Measurements from ENCODE around the gene TCHH. TPM values are rescaled to one million over a fixed set of nuclear protein-coding genes. Genes with fewer than 3 reads are reported as not detected.

Gene TCHH
- polyA plus RNA-seq, 1 donor = 0.22 TPM

DNA sequence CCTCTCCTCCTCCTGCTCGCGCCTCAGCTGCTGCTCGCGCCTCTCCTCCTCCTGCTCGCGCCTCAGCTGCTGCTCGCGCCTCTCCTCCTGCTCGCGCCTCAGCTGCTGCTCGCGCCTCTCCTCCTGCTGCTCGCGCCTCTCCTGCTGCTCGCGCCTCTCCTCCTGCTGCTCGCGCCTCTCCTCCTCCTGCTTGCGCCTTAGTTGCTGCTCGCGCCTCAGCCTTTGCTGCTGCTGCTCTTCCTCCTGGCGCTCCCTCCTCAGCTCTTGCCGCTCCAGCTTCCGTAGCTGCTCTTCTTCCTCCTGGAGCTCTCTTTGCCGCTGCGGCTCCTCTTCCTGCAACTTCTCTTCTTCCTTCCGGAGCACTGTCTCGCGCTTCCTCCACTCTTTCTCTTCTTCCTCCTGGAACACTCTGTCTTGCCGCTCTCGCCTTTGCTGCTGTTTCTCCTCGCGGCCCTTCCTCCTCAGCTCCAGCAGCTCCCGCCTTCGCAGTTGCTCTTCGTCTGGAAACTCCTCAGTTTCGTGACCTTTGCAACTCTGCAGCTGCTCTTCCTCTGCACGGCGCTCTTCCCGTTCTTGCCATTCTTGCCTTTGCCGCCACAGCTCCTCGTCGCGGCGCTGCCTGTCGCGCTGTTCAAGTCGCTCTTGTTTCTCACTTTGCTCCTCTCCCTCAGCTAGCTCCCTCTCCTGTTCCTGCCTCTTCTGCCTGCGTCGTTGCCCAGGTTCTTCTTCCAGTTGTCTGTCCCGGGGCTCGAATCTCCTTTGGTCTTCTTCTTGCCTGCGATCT is 3.0 kb downstream of the TCHH start:
- H3K27me3 ChIP-seq (ENCODE audit: control insufficient read depth, insufficient read depth, low read length) = peaks cover 92% of the 10 kb centered on the region

DNA sequence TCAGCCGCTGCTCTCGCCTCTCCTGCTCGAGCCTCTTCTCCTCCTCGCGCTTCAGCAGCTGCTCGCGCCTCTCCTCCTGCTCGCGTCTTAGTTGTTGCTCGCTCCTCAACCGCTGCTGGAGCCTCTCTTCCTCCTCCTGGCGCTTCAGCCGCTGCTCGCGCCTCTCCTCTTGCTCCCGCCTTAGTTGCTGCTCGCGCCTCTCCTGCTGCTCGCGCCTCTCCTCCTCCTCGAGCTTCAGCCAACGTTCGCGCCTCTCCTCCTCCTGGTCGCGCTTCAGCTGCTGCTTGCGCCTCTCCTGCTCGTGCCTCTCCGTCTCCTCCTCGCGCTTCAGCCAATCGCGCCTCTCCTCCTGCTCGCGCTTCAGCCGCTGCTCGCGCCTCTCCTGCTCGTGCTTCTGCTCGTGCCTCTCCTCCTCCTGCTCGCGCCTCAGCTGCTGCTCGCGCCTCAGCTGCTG is 3.7 kb downstream of the TCHH start:
- Histone ChIP-seq H3K27me3 (ENCODE audit: control insufficient read depth, insufficient read depth, low read length) (peaks cover 93% of the 10 kb centered on the region), H3K4me3 (ENCODE audit: low read length) (peak overlapping the region; percentile 22), H3K36me3 (ENCODE audit: control insufficient read depth, insufficient read depth, low read length) (no peaks in the 10 kb centered on the region), H3K9me3 (ENCODE audit: control insufficient read depth, low read depth, low read length) (peaks cover 32% of the 10 kb centered on the region), H3K4me1 (ENCODE audit: control insufficient read depth, insufficient read depth, low read length) (peaks cover 32% of the 10 kb centered on the region), H3K27ac (ENCODE audit: low read length) (no peak overlapping the region)
- DNase-seq = peak in 1 of 2 donors; percentile 69
- WGBS (ENCODE audit: insufficient coverage, low lambda C conversion rate) = no CpG with 5 or more reads among the region's 44 CpGs

More for the DNA sequence above, 3.0 kb downstream of the TCHH start:
- DNase-seq = peak in 1 of 2 donors; percentile 61
- peaks cover 32% of the 10 kb centered on the region for H3K4me1 ChIP-seq (ENCODE audit: control insufficient read depth, insufficient read depth, low read length)
- H3K36me3 ChIP-seq (ENCODE audit: control insufficient read depth, insufficient read depth, low read length) = no peaks in the 10 kb centered on the region
- H3K9me3 ChIP-seq (ENCODE audit: control insufficient read depth, low read depth, low read length) = peaks cover 32% of the 10 kb centered on the region
- whole genome bisulfite sequencing (ENCODE audit: insufficient coverage, low lambda C conversion rate) = 2% methylated on average over 6 of the region's 53 CpGs
- H3K4me3 ChIP-seq (ENCODE audit: low read length) = peak overlapping the region; percentile 1
- no peak overlapping the region for H3K27ac ChIP-seq (ENCODE audit: low read length)

DNA sequence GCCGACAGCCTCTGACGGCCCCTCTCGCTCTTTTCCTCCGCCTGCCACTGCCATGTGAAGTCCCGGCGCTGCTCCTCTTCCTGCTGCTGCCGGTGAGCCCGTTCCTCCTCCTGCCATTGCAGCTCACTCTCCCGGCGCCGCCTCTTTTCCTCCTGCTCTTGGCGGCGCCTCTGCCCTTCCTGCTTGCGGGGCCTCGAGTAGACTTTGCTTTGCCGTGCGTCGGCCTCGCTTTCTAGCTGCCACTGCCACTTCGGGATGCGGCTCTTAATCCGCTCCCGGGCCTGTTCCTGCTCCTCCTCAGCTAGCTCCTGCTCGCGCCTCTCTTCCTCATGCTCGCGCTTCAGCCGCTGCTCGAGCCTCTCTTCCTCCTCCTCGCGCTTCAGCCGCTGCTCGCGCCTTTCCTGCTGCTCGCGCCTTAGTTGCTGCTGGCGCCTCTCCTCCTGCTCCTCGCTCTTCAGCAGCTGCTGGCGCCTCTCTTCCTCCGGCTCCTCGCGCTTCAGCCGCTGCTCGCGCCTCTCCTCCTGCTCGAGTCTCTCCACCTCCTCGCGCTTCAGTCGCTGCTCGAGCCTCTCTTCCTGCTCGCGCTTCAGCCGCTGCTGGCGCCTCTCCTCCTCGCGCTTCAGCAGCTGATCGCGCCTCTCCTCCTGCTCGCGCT is 4.3 kb downstream of the TCHH start:
- Histone ChIP-seq H3K36me3 (ENCODE audit: control insufficient read depth, insufficient read depth, low read length) (no peaks in the 10 kb centered on the region), H3K27ac (ENCODE audit: low read length) (no peak overlapping the region), H3K27me3 (ENCODE audit: control insufficient read depth, insufficient read depth, low read length) (peaks cover 93% of the 10 kb centered on the region), H3K9me3 (ENCODE audit: control insufficient read depth, low read depth, low read length) (peaks cover 32% of the 10 kb centered on the region), H3K4me3 (ENCODE audit: low read length) (peak overlapping the region; percentile 29), H3K4me1 (ENCODE audit: control insufficient read depth, insufficient read depth, low read length) (peaks cover 32% of the 10 kb centered on the region)
- no CpG with 5 or more reads among the region's 60 CpGs for WGBS (ENCODE audit: insufficient coverage, low lambda C conversion rate)
- peak in 1 of 2 donors; percentile 75 for DNase-seq

- no peaks in the 10 kb centered on the region for H3K36me3 ChIP-seq (ENCODE audit: control insufficient read depth, insufficient read depth, low read length)
- H3K4me1 ChIP-seq (ENCODE audit: control insufficient read depth, insufficient read depth, low read length) = peaks cover 32% of the 10 kb centered on the region
- peak in 1 of 2 donors; percentile 57 for DNase-seq
- peaks cover 96% of the 10 kb centered on the region for H3K27me3 ChIP-seq (ENCODE audit: control insufficient read depth, insufficient read depth, low read length)
- peaks cover 32% of the 10 kb centered on the region for H3K9me3 ChIP-seq (ENCODE audit: control insufficient read depth, low read depth, low read length)
- H3K27ac ChIP-seq (ENCODE audit: low read length) = no peak overlapping the region
- H3K4me3 ChIP-seq (ENCODE audit: low read length) = peak overlapping the region; percentile 29
- 0% methylated on average over 6 of the region's 31 CpGs for WGBS (ENCODE audit: insufficient coverage, low lambda C conversion rate)
Measured at GRCh38 chr1:152110365-152110859, 4.8 kb downstream of the TCHH start.

- DNase-seq = peak in 1 of 2 donors; percentile 8
- H3K4me3 ChIP-seq (ENCODE audit: low read length) = peak overlapping the region; percentile 29
- H3K36me3 ChIP-seq (ENCODE audit: control insufficient read depth, insufficient read depth, low read length) = no peaks in the 10 kb centered on the region
- 10% methylated on average over 11 of the region's 15 CpGs for WGBS (ENCODE audit: insufficient coverage, low lambda C conversion rate)
- H3K4me1 ChIP-seq (ENCODE audit: control insufficient read depth, insufficient read depth, low read length) = peaks cover 32% of the 10 kb centered on the region
- peaks cover 32% of the 10 kb centered on the region for H3K9me3 ChIP-seq (ENCODE audit: control insufficient read depth, low read depth, low read length)
- H3K27me3 ChIP-seq (ENCODE audit: control insufficient read depth, insufficient read depth, low read length) = peaks cover 95% of the 10 kb centered on the region
- no peak overlapping the region for H3K27ac ChIP-seq (ENCODE audit: low read length)
Measured at GRCh38 chr1:152109998-152110294, 5.3 kb downstream of the TCHH start.

GRCh38 chr1:152109231-152109997 is 5.8 kb downstream of the TCHH start:
- H3K27me3 ChIP-seq (ENCODE audit: control insufficient read depth, insufficient read depth, low read length) = peaks cover 97% of the 10 kb centered on the region
- H3K4me1 ChIP-seq (ENCODE audit: control insufficient read depth, insufficient read depth, low read length) = peaks cover 32% of the 10 kb centered on the region
- DNase-seq = peak in 1 of 2 donors; percentile 35
- WGBS (ENCODE audit: insufficient coverage, low lambda C conversion rate) = 18% methylated on average over 16 of the region's 31 CpGs
- H3K9me3 ChIP-seq (ENCODE audit: control insufficient read depth, low read depth, low read length) = peaks cover 32% of the 10 kb centered on the region
- H3K4me3 ChIP-seq (ENCODE audit: low read length) = no peak overlapping the region
- H3K27ac ChIP-seq (ENCODE audit: low read length) = no peak overlapping the region
- no peaks in the 10 kb centered on the region for H3K36me3 ChIP-seq (ENCODE audit: control insufficient read depth, insufficient read depth, low read length)

DNA sequence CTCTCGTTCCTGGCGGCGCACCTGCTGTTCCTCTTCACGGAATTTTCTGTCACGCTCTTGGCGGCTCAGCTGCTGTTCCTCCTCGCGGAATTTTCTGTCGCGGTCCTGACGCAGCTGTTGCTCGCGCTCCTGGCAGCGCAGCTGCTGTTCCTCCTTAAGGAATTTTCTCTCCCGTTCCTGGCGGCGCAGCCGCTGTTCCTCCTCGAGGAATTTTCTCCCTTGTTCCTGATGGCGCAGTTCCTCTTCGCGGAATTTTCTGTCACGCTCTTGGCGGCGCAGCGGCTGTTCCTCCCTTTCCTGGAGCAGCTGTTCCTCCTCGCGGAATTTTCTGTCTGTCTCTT is 6.4 kb downstream of the TCHH start:
- Histone ChIP-seq H3K4me3 (ENCODE audit: low read length) (no peak overlapping the region), H3K9me3 (ENCODE audit: control insufficient read depth, low read depth, low read length) (peaks cover 32% of the 10 kb centered on the region), H3K4me1 (ENCODE audit: control insufficient read depth, insufficient read depth, low read length) (peaks cover 32% of the 10 kb centered on the region), H3K36me3 (ENCODE audit: control insufficient read depth, insufficient read depth, low read length) (no peaks in the 10 kb centered on the region), H3K27ac (ENCODE audit: low read length) (no peak overlapping the region), H3K27me3 (ENCODE audit: control insufficient read depth, insufficient read depth, low read length) (peaks cover 95% of the 10 kb centered on the region)
- 19% methylated on average over 5 of the region's 28 CpGs for WGBS (ENCODE audit: insufficient coverage, low lambda C conversion rate)
- peak in 1 of 2 donors; percentile 14 for DNase-seq

GRCh38 chr1:152107984-152108881 is 7.0 kb downstream of the TCHH start:
- WGBS (ENCODE audit: insufficient coverage, low lambda C conversion rate) = 12% methylated on average over 8 of the region's 67 CpGs
- Histone ChIP-seq H3K4me3 (ENCODE audit: low read length) (no peak overlapping the region), H3K9me3 (ENCODE audit: control insufficient read depth, low read depth, low read length) (peaks cover 32% of the 10 kb centered on the region), H3K27me3 (ENCODE audit: control insufficient read depth, insufficient read depth, low read length) (peaks cover 91% of the 10 kb centered on the region), H3K27ac (ENCODE audit: low read length) (no peak overlapping the region), H3K36me3 (ENCODE audit: control insufficient read depth, insufficient read depth, low read length) (no peaks in the 10 kb centered on the region), H3K4me1 (ENCODE audit: control insufficient read depth, insufficient read depth, low read length) (peaks cover 32% of the 10 kb centered on the region)
- peak in 1 of 2 donors; percentile 22 for DNase-seq

DNA sequence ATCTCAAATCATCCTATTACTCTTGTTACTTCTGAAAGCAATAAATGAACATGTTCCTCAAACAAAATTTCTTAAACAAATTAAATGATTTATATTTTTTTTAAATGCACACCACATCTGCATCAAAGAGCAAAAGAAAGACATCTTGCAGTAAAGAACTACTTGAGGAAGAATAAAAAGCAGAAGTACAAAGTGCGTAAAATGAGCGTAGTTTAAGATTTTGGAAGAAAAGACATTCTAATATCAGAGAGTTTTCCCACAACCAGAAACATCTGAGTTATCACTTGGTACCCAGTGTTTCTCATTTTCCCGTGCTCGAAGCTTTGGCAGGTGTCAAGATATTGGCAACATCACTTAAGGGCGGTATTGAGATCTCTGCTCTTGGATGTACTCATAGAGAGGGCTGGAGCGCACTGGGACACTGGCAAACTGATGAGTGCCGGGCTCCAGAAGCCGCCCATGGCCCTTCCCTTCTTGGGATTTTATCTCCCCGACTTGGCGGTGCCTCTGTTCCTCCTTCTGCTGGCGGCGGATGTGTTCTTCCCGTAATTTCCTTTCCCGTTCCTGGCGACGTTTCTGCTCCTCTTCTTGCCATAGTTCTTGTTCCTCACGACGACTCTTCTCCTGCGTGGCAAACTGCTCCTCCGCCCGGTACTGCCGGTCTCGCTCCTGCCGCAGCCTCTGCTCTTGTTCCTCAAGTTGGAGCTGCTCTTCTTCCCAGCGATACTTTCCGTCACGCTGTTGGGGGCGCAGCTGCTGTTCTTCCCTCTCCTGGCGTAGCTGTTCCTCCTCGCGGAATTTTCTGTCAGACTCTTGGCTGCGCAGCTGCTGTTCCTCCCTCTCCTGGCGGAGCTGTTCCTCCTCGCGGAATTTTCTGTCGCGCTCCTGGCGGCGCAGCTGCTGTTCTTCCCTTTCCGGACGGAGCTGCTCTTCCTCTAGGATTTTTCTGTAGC is 7.9 kb downstream of the TCHH start:
- no peak overlapping the region for H3K4me3 ChIP-seq (ENCODE audit: low read length)
- peaks cover 82% of the 10 kb centered on the region for H3K27me3 ChIP-seq (ENCODE audit: control insufficient read depth, insufficient read depth, low read length)
- 37% methylated on average over 8 of the region's 41 CpGs for WGBS (ENCODE audit: insufficient coverage, low lambda C conversion rate)

More for the DNA sequence above, 7.9 kb downstream of the TCHH start:
- Histone ChIP-seq H3K27ac (ENCODE audit: low read length) (no peak overlapping the region), H3K9me3 (ENCODE audit: control insufficient read depth, low read depth, low read length) (peaks cover 29% of the 10 kb centered on the region), H3K4me1 (ENCODE audit: control insufficient read depth, insufficient read depth, low read length) (peaks cover 26% of the 10 kb centered on the region), H3K36me3 (ENCODE audit: control insufficient read depth, insufficient read depth, low read length) (no peaks in the 10 kb centered on the region)
- peak in 1 of 2 donors; percentile 14 for DNase-seq

Measured in large intestine (tissue), 3 donors.